ENCODE measurements around the gene C5orf63. TPM values are rescaled to one million over a fixed set of nuclear protein-coding genes. Genes with fewer than 3 reads are reported as not detected.

C5orf63 gene
- total RNA-seq, 1 donor from 2014 or later: 0.24 TPM

- Mint-ChIP-seq H3K27me3 (ENCODE audit: unreplicated experiment) (no peaks in the 10 kb centered on the region), H3K27ac (ENCODE audit: unreplicated experiment) (no peak overlapping the region), H3K36me3 (ENCODE audit: unreplicated experiment) (no peaks in the 10 kb centered on the region), H3K4me1 (ENCODE audit: unreplicated experiment) (peaks cover 15% of the 10 kb centered on the region), H3K9me3 (ENCODE audit: unreplicated experiment) (peaks cover 3% of the 10 kb centered on the region), H3K4me3 (ENCODE audit: unreplicated experiment) (no peak overlapping the region)
- TF ChIP-seq CTCF (IDR thresholded peaks at IDR 0.05): no peak
- no peak for DNase-seq (ENCODE audit: extremely low spot score, unreplicated experiment)
Observed at GRCh38 chr5:127085371-127085770, 12.1 kb upstream of the C5orf63 start.

GRCh38 chr5:127084656-127085055 is 11.4 kb upstream of the C5orf63 start:
- H3K4me3 Mint-ChIP-seq (ENCODE audit: unreplicated experiment): no peak overlapping the region
- H3K27ac Mint-ChIP-seq (ENCODE audit: unreplicated experiment): no peak overlapping the region
- no peak for TF ChIP-seq CTCF (IDR thresholded peaks at IDR 0.05)
- H3K27me3 Mint-ChIP-seq (ENCODE audit: unreplicated experiment): no peaks in the 10 kb centered on the region
- peaks cover 3% of the 10 kb centered on the region for H3K9me3 Mint-ChIP-seq (ENCODE audit: unreplicated experiment)
- DNase-seq (ENCODE audit: extremely low spot score, unreplicated experiment): no peak
- no peaks in the 10 kb centered on the region for H3K36me3 Mint-ChIP-seq (ENCODE audit: unreplicated experiment)
- H3K4me1 Mint-ChIP-seq (ENCODE audit: unreplicated experiment): peaks cover 18% of the 10 kb centered on the region

GRCh38 chr5:127083711-127084110 is 10.4 kb upstream of the C5orf63 start:
- no peak for DNase-seq (ENCODE audit: extremely low spot score, unreplicated experiment)
- Mint-ChIP-seq H3K4me3 (ENCODE audit: unreplicated experiment) (no peak overlapping the region), H3K4me1 (ENCODE audit: unreplicated experiment) (peaks cover 13% of the 10 kb centered on the region), H3K9me3 (ENCODE audit: unreplicated experiment) (peaks cover 3% of the 10 kb centered on the region), H3K27ac (ENCODE audit: unreplicated experiment) (no peak overlapping the region), H3K27me3 (ENCODE audit: unreplicated experiment) (no peaks in the 10 kb centered on the region), H3K36me3 (ENCODE audit: unreplicated experiment) (no peaks in the 10 kb centered on the region)
- no peak for TF ChIP-seq CTCF (IDR thresholded peaks at IDR 0.05)

- peaks cover 35% of the 10 kb centered on the region for H3K4me1 Mint-ChIP-seq (ENCODE audit: unreplicated experiment)
- TF ChIP-seq CTCF (IDR thresholded peaks at IDR 0.05): no peak
- no peak for DNase-seq (ENCODE audit: extremely low spot score, unreplicated experiment)
- peaks cover 3% of the 10 kb centered on the region for H3K9me3 Mint-ChIP-seq (ENCODE audit: unreplicated experiment)
- H3K36me3 Mint-ChIP-seq (ENCODE audit: unreplicated experiment): no peaks in the 10 kb centered on the region
- no peak overlapping the region for H3K4me3 Mint-ChIP-seq (ENCODE audit: unreplicated experiment)
- no peak overlapping the region for H3K27ac Mint-ChIP-seq (ENCODE audit: unreplicated experiment)
- no peaks in the 10 kb centered on the region for H3K27me3 Mint-ChIP-seq (ENCODE audit: unreplicated experiment)
Observed at GRCh38 chr5:127079994-127080491, 6.7 kb upstream of the C5orf63 start.

GRCh38 chr5:127077366-127077765 is 4.1 kb upstream of the C5orf63 start:
- Mint-ChIP-seq H3K36me3 (ENCODE audit: unreplicated experiment) (no peaks in the 10 kb centered on the region), H3K27me3 (ENCODE audit: unreplicated experiment) (no peaks in the 10 kb centered on the region), H3K27ac (ENCODE audit: unreplicated experiment) (peak overlapping the region; percentile 71), H3K4me1 (ENCODE audit: unreplicated experiment) (peaks cover 47% of the 10 kb centered on the region), H3K9me3 (ENCODE audit: unreplicated experiment) (peaks cover 3% of the 10 kb centered on the region), H3K4me3 (ENCODE audit: unreplicated experiment) (no peak overlapping the region)
- TF ChIP-seq CTCF (IDR thresholded peaks at IDR 0.05): no peak
- no peak for DNase-seq (ENCODE audit: extremely low spot score, unreplicated experiment)
